Rectal smooth muscle tissue (tissue), 1 donor: ENCODE data around the gene SLC34A3.
A peak's percentile ranks its signal among the peaks of the same experiment; 100 is the strongest.

Experiments used
- H3K27ac ChIP-seq: one replicate; pipeline ENCODE4 v1.7.0; 2013; ENCODE audit warnings: low read depth, low read length, inconsistent platforms
- H3K27me3 ChIP-seq: one replicate; pipeline ENCODE4 v1.7.0; 2013; ENCODE audit warnings: low read length; ENCODE audit not compliant: control insufficient read depth, insufficient read depth
- H3K36me3 ChIP-seq: one replicate; pipeline ENCODE4 v1.7.0; 2013; ENCODE audit warnings: low read length; ENCODE audit not compliant: control insufficient read depth, insufficient read depth
- H3K4me1 ChIP-seq: one replicate; pipeline ENCODE4 v1.7.0; 2013; ENCODE audit warnings: low read length; ENCODE audit not compliant: control insufficient read depth, insufficient read depth
- H3K4me3 ChIP-seq: one replicate; pipeline ENCODE4 v1.7.0; 2013; ENCODE audit warnings: low read length
- H3K9ac ChIP-seq: one replicate; pipeline ENCODE4 v1.7.0; 2013; ENCODE audit warnings: low read length

Gene SLC34A3

GRCh38 chr9:137247135-137247915, 16.6 kb downstream of the SLC34A3 start:
- Histone ChIP-seq H3K27me3 (no peaks in the 10 kb centered on the region), H3K9ac (no peak overlapping the region), H3K4me1 (peaks cover 6% of the 10 kb centered on the region), H3K4me3 (no peak overlapping the region), H3K27ac (no peak overlapping the region), H3K36me3 (peaks cover 9% of the 10 kb centered on the region)

GRCh38 chr9:137247916-137248175, 17.1 kb downstream of the SLC34A3 start:
- Histone ChIP-seq H3K4me1 (peaks cover under 1% of the 10 kb centered on the region), H3K9ac (no peak overlapping the region), H3K4me3 (no peak overlapping the region), H3K27me3 (no peaks in the 10 kb centered on the region), H3K36me3 (peaks cover 6% of the 10 kb centered on the region), H3K27ac (no peak overlapping the region)

GRCh38 chr9:137250329-137251193, 19.9 kb downstream of the SLC34A3 start:
- Histone ChIP-seq H3K27ac (no peak overlapping the region), H3K4me3 (no peak overlapping the region), H3K4me1 (no peaks in the 10 kb centered on the region), H3K9ac (no peak overlapping the region), H3K27me3 (no peaks in the 10 kb centered on the region), H3K36me3 (no peaks in the 10 kb centered on the region)

- no peak within 1 kb of the TSS for H3K4me3 ChIP-seq
- no peaks in the 10 kb centered on the region for H3K27me3 ChIP-seq
- peaks cover 3% of the 10 kb centered on the region for H3K4me1 ChIP-seq
- H3K27ac ChIP-seq, result no peak within 1 kb of the TSS
- no peaks in the 10 kb centered on the region for H3K36me3 ChIP-seq
- H3K9ac ChIP-seq, result no peak within 1 kb of the TSS
Observed at GRCh38 chr9:137251194-137251461, 20.4 kb downstream of the SLC34A3 start, which contains the start of gene STPG3. TSS of gene STPG3 (plus strand) at chr9:137251286. CDS start at chr9:137251287, 1 bp downstream.

GRCh38 chr9:137251490-137252268, 21.0 kb downstream of the SLC34A3 start:
- Histone ChIP-seq H3K4me1 (peaks cover 8% of the 10 kb centered on the region), H3K36me3 (no peaks in the 10 kb centered on the region), H3K27ac (no peak overlapping the region), H3K27me3 (no peaks in the 10 kb centered on the region), H3K4me3 (no peak overlapping the region), H3K9ac (no peak overlapping the region)

GRCh38 chr9:137252555-137253506, 22.1 kb downstream of the SLC34A3 start:
- H3K4me3 ChIP-seq, result no peak overlapping the region
- no peaks in the 10 kb centered on the region for H3K27me3 ChIP-seq
- peaks cover 10% of the 10 kb centered on the region for H3K4me1 ChIP-seq
- H3K9ac ChIP-seq, result no peak overlapping the region
- no peaks in the 10 kb centered on the region for H3K36me3 ChIP-seq
- H3K27ac ChIP-seq, result no peak overlapping the region

- H3K9ac ChIP-seq, result peak overlapping the region; percentile 62
- no peaks in the 10 kb centered on the region for H3K27me3 ChIP-seq
- H3K27ac ChIP-seq, result no peak overlapping the region
- H3K4me1 ChIP-seq, result peaks cover 10% of the 10 kb centered on the region
- peak overlapping the region; percentile 92 for H3K4me3 ChIP-seq
- H3K36me3 ChIP-seq, result no peaks in the 10 kb centered on the region
Observed at GRCh38 chr9:137253717-137254623, 23.3 kb downstream of the SLC34A3 start.

GRCh38 chr9:137254624-137255447, 24.1 kb downstream of the SLC34A3 start, which contains the start of gene NELFB:
TSS of gene NELFB (plus strand) at chr9:137255327.
- H3K27ac ChIP-seq, result peak within 1 kb of the TSS; percentile 61
- H3K4me3 ChIP-seq, result peak within 1 kb of the TSS; percentile 92
- peaks cover 2% of the 10 kb centered on the region for H3K36me3 ChIP-seq
- peaks cover 10% of the 10 kb centered on the region for H3K4me1 ChIP-seq
- H3K9ac ChIP-seq, result peak within 1 kb of the TSS; percentile 80
- H3K27me3 ChIP-seq, result no peaks in the 10 kb centered on the region

GRCh38 chr9:137255448-137256114, 24.9 kb downstream of the SLC34A3 start:
- Histone ChIP-seq H3K36me3 (peaks cover 2% of the 10 kb centered on the region), H3K4me3 (peak overlapping the region; percentile 85), H3K27ac (peak overlapping the region; percentile 58), H3K4me1 (peaks cover 10% of the 10 kb centered on the region), H3K9ac (peak overlapping the region; percentile 80), H3K27me3 (no peaks in the 10 kb centered on the region)

GRCh38 chr9:137256362-137256761, 25.7 kb downstream of the SLC34A3 start:
- no peaks in the 10 kb centered on the region for H3K27me3 ChIP-seq
- H3K4me1 ChIP-seq, result peaks cover 10% of the 10 kb centered on the region
- no peak overlapping the region for H3K9ac ChIP-seq
- peak overlapping the region; percentile 85 for H3K4me3 ChIP-seq
- H3K27ac ChIP-seq, result no peak overlapping the region
- peaks cover 2% of the 10 kb centered on the region for H3K36me3 ChIP-seq
